ENCODE results near the gene GPR55. TPM values are rescaled to one million over a fixed set of nuclear protein-coding genes. Genes with fewer than 3 reads are reported as not detected.

The GPR55 gene
- total and polyA plus RNA-seq, 2 of the 8 experiments (the other 6 are each of a cell fraction or from before 2014, with no cell fraction given) = not detected

DNA sequence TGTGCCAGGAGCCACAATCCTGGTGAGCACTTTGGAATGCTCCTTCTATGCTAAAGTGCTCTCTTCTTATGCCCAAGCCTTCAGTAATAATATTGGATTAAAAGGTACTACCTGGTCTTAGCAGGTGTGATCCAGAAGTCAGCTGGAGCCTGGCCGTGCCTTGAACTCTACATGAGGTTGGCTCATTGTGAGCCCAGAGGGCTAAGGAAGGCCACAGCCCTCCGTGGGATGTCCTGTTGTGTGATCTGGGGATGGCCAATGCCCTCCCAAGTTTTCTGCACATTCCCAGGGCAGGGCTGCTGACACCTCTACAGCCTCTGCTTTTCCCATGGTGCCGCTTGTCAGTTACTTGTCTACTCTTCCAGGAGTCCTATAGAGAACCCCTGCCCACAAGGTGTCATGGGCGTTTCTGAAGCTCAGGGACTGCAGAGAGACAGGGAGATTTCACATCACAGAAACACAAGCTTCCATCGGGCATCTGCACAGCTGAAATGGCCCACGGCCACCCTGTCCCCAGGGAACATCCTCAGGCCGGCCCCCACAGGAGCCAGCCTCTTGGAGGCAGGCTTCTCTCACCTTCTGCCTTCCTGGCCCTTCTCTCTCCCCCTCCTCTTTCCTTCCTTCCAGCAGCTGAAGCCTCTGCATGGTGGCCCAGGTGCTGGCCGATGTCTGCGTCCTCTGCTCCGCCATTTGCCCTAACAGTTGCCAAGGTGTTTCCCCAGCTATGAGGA is 27.3 kb upstream of the GPR55 start (continued):
- no peak for TF ChIP-seq RXRA (IDR thresholded peaks at IDR 0.05; ENCODE audit: insufficient read depth, low read depth, low read length)
- TF ChIP-seq SP1 (IDR thresholded peaks at IDR 0.05; ENCODE audit: low read depth, low read length) = no peak
- no peak for TF ChIP-seq CHD1 (IDR thresholded peaks at IDR 0.05; ENCODE audit: low read depth, low read length)
- TF ChIP-seq, protein P1, sequence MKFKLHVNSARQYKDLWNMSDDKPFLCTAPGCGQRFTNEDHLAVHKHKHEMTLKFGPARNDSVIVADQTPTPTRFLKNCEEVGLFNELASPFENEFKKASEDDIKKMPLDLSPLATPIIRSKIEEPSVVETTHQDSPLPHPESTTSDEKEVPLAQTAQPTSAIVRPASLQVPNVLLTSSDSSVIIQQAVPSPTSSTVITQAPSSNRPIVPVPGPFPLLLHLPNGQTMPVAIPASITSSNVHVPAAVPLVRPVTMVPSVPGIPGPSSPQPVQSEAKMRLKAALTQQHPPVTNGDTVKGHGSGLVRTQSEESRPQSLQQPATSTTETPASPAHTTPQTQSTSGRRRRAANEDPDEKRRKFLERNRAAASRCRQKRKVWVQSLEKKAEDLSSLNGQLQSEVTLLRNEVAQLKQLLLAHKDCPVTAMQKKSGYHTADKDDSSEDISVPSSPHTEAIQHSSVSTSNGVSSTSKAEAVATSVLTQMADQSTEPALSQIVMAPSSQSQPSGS (IDR thresholded peaks at IDR 0.05; ENCODE audit: low read length) = no peak
- TF ChIP-seq CEBPB (IDR thresholded peaks at IDR 0.05; ENCODE audit: low read depth, low read length) = no peak

Data from H1 (cell line).